Dedifferentiated amniotic fluid mesenchymal stem cell (primary cell): Measurements from ENCODE around the gene PTPRD.
"Not testable (repeated sequence)": the region's sequence is repeated elsewhere in the genome, so short reads cannot be mapped to it uniquely, and the experiment has no call there.

Source experiments
- DNase-seq: peaks from one replicate; pipeline ENCODE4 v3.0.0-alpha.2; 2016; ENCODE audit errors: extremely low spot score

PTPRD gene

GRCh38 chr9:10479172-10479571, 133.6 kb downstream of the PTPRD start:
- no peak for DNase-seq

- not testable (repeated sequence) for DNase-seq
These were observed 163.6 kb downstream of the PTPRD start for GRCh38 chr9:10449201-10449617.

DNA sequence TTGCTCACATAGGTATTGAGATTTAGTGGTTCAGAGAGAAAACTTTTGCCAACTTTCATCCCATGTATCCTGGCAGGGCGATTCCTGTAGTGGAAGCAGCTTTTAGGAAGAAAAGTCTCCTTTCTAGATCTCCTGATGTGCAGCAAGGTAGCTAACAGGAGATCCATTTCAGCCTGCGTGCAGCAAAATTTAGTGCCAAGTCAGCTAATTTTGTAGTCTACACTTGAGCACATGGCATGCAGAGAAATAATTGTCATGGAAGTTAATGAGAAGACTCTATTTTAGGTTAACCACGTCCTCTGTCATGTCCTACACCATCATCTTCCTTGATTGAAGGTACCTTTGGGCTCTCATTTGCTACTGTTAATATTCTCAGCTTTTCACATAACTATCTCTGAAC, 165.8 kb downstream of the PTPRD start:
- no peak for DNase-seq

- DNase-seq = no peak
These were observed 169.0 kb downstream of the PTPRD start for GRCh38 chr9:10443868-10444204.

DNA sequence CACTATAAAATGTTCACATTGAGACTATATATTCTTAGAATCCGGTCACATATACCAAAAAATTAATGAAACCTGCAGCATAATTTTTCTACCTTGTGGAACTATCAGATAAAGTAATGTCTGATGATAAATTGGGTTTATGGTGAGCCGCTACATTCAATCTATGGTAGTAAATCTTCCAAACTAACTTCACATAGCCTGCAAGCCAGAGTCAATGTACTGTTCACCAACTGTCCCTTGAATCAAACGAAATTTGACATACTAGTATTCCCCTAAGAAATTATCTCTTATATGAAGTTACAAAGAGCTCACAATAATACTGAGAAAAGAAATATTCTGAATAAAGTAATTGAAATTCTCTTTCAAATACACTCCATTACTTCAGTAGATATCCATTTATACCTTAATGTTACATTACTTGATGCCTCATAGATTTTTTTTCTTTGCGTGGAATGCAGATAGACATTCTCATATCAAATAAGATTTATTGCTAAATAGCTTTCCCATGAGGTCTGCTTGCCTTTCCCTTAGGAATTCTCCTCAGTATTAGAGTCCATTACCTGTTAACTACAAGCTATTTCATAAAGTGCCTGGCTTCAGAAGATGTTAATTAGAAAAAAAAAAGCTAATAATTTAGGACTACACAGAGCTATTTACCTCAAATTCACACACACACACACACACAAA, 169.5 kb downstream of the PTPRD start:
- DNase-seq = no peak

GRCh38 chr9:10438955-10439354, 173.8 kb downstream of the PTPRD start:
- no peak for DNase-seq

DNA sequence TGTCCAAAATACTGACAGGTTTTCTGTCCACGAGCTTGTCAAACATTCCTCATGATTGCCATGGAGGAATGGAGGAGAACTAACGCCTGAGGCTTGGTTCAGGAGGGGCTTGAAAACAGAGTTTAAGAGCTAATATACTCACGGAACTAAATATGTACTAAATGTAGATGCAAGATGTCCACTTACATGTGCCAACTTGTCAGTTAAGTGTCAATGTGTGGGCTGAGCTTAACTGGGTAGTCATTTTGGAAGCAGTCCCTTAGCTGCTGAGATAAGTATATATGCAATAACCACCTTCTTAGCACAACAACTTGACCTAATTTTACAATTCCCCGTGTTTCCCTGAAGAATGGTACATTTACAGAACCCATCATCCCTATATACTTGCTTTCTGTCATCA, 176.0 kb downstream of the PTPRD start:
- no peak for DNase-seq

DNA sequence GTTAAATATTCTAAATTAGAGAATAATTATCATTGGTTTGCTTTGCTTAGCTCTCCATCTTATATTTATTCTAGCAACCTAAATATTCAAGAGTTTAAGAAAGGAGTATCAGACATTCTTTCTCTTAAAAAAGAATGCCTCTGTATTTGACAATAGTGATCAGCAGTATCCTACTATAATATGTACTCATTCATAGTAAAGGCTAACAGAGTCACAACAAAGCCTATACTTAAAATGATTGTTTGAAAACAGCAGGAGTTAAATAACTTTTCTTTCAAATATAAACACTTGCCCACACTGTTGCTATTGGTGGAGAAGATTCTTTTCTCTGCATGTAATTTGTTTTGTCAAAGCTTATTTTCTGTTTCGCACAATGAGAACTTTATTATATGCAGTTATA, 178.4 kb downstream of the PTPRD start:
- DNase-seq = no peak

DNA sequence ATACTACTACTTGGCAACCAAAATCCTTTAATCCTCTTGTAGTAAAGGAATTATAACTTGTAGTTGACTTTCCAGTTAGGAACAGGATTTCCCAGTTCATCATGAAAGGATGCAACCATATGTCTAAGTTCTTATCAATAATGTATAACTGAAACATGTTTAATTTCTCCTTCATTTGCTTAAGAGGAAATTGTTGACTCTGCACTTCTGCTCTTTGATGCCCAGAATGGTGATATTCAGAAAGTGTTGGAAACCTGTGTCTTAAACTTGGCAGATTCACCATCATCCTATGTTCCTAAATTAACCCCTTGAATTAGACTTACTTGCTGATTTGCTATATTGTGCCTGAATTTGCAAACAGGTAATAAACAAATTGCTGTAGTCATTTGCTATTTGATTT, 201.5 kb downstream of the PTPRD start:
- no peak for DNase-seq

GRCh38 chr9:10403283-10403682, 209.5 kb downstream of the PTPRD start:
- no peak for DNase-seq

DNA sequence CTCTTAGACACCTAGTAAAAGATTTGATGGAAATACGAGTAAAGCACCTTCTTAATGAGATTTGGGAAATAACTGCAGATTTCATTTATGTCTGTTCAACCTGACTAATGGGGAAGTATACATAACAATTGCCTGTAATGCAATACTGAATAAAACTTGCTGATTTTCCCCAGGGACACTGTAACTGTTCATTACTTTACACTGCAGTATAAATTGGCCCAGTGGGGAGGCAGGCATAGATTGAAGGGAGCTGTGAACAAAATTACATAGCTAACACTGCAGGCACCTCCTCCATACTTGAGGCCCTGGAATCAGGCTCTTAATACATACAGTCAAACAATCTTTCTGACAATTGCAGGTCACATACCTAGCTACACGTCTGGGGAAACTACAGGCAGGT, 216.2 kb downstream of the PTPRD start:
- no peak for DNase-seq

DNA sequence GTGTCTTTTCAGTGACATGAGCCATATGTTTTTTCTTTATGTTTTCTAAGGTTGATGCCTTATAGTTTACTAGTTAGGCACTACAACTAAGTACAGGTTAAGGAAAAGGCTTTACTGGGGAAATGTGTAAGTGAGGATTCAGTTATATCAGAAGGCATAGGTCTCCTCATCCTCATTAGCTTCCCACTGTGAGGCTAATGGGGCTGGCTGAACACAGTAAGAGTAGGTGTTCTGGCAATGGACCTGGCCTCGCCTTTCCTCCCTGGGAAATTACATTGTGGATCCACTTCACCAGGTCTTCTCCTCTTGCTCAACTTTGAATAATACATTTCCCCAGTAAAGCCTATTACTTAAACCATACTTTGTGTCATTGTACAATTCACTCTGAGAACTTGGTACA, 225.5 kb downstream of the PTPRD start:
- DNase-seq = no peak

DNA sequence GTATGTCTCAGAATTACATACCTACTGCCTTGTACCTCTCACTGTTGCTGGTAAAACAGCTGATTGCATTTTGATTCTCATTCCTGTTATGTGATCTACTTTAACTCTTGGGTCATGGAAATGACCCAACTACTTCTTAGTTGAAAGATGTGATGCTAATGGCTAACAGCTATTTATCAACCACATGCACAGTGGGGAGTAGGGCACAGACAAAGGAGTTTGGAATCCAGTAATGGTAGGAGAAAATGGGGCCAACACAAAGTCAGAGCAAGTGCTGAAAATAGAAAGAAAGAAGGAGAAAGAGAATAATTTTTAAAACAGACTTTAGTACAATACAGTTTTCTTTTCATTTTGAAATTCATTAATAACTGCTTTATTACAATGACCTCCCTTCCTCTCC, 241.0 kb downstream of the PTPRD start:
- no peak for DNase-seq

DNA sequence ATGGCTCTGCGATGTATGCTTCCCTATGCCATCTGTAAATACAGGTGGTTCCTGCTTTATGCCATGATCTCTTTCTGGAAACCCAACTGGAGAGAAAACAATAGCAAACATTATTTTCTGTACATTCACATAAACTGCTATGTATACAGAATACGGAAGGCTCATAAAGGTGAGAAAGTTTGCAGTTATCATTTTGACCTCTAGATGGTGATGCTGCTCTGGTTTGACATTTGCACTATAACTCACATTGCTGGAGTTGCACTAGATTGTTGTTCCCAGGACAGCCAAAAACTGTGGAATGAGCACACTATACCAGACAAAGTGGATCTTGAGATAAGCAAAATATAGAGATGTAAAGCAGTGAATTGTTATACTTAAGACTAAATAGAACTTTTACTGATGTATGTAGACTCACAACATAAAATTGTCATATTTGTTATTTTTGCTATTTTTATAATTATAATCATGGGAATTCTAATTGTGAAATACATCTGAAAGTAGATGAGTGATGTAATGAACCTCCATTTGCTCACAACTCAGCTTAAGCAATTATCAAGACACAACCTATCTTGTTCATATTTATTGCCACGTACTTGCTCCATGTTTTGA, 246.5 kb downstream of the PTPRD start:
- no peak for DNase-seq

GRCh38 chr9:10354591-10354990, 258.2 kb downstream of the PTPRD start:
- no peak for DNase-seq

GRCh38 chr9:10345621-10346020, 267.2 kb downstream of the PTPRD start:
- DNase-seq = not testable (repeated sequence)

GRCh38 chr9:10341057-10341456, 271.7 kb downstream of the PTPRD start:
- no peak for DNase-seq

GRCh38 chr9:10339152-10339551, 273.6 kb downstream of the PTPRD start:
- DNase-seq = no peak

DNA sequence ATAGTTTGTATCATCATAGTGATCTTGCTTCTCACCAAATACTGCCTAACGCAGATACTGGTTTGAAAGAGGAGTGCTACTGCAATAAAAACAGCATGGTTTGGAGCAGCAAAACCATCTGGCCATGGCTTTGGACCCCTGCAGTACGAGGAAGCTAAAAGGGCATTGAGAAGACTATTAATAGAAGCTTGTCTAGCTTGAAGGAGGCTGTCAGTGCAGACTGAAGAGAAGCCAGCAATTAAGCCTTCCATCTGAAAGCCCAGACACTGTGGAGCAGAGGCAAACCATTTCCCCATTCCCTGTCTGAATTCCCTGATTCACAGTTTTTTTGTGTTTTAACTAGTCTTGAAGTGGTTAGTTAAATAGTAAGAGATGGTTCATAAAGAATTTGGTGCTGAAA, 281.6 kb downstream of the PTPRD start:
- DNase-seq = no peak

GRCh38 chr9:10282084-10282483, 330.7 kb downstream of the PTPRD start:
- DNase-seq = no peak

DNA sequence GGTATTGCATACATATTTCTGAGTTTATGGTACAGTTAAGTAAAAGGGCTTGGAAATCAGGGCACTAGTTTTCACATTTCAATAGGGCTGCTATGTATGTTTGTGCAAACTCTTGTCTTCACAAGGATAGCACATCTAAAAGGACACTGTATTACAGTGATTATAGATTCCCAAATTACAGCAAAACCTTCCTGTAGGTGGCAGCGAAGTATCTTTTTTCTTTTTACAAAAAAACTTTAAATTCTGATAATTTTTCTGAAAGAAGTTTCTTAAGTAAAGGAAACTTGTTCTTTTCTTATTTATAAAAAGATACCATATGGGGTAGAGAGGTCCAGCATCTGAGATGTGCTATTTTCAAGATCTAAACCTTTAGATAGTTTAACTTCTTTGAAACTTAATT, 337.8 kb downstream of the PTPRD start:
- no peak for DNase-seq

DNA sequence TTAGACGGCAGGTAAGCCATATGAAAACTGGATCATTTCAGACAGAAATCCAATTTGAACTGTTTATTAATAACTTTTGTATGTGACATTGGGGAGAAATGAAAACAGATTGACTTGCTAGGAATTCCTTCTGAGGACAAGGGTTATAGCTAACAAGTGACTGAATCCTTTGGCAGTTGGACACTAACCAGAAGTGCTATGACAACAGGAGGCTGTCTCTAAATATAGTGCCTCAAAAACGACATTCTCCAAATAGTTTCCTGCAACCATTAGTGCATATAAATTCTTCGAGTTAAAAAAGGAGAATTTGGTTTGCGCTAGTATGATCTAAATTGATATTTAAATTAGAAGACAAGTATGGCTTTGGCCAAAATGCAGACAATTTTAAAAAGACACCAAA, 338.6 kb downstream of the PTPRD start:
- DNase-seq = no peak

DNA sequence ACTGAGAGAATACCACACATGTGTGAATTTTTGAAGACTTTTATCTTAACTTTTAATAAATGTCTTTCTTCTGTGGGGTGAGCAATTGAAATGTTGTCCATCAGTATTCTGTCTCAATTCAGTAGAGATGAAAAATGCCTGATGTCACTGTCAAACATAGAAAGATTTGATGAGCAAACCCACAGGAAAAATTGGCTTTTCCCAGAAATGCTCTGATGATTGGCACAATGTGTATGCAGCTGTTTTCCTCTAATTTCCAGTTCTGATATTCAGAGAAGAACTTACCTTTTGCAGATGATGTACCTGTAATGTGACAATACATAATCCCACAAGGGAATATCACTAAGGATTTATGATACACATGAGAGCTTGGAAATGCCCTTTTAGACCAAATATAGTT, 340.0 kb downstream of the PTPRD start:
- DNase-seq = no peak
